ENCODE results near the gene BAIAP2. TPM values are rescaled to one million over a fixed set of nuclear protein-coding genes. Genes with fewer than 3 reads are reported as not detected.

BAIAP2 gene
- total and polyA plus RNA-seq, 9 donors: 12.0 to 80.6 (median 23.2) TPM

GRCh38 chr17:81137248-81137647 lies 102.3 kb downstream of the BAIAP2 start:
- H3K27ac ChIP-seq: no peak overlapping the region
- no peaks in the 10 kb centered on the region for H3K27me3 ChIP-seq
- intact Hi-C loops (cut with DNase I): no loop called here
- H3K9me3 ChIP-seq: no peaks in the 10 kb centered on the region
- no peak overlapping the region for H3K4me3 ChIP-seq
- no peak for DNase-seq
- H3K4me1 ChIP-seq (ENCODE audit: insufficient read depth): no peaks in the 10 kb centered on the region
- TF ChIP-seq POLR2A (IDR thresholded peaks at IDR 0.05): no peak
- TF ChIP-seq EP300 (IDR thresholded peaks at IDR 0.05): no peak
- TF ChIP-seq CTCF (IDR thresholded peaks at IDR 0.05): no peak
- WGBS, 3 donors: 83 to 88% (median 84%) methylated on average over 13 of the region's 13 CpGs
- no peaks in the 10 kb centered on the region for H3K36me3 ChIP-seq

GRCh38 chr17:81138083-81138482 lies 103.1 kb downstream of the BAIAP2 start:
- TF ChIP-seq CTCF (IDR thresholded peaks at IDR 0.05) (no peak), POLR2A (IDR thresholded peaks at IDR 0.05) (no peak), EP300 (IDR thresholded peaks at IDR 0.05) (no peak)
- Histone ChIP-seq H3K9me3 (no peaks in the 10 kb centered on the region), H3K4me1 (ENCODE audit: insufficient read depth) (peaks cover 3% of the 10 kb centered on the region), H3K27ac (no peak overlapping the region), H3K4me3 (no peak overlapping the region), H3K27me3 (no peaks in the 10 kb centered on the region), H3K36me3 (no peaks in the 10 kb centered on the region)
- 85 to 88% (median 86%) methylated on average over 15 of the region's 15 CpGs for WGBS, 3 donors
- intact Hi-C loops (cut with DNase I): no loop called here
- no peak for DNase-seq

GRCh38 chr17:81138500-81138899 lies 103.5 kb downstream of the BAIAP2 start:
- no peak overlapping the region for H3K27ac ChIP-seq
- peaks cover 3% of the 10 kb centered on the region for H3K4me1 ChIP-seq (ENCODE audit: insufficient read depth)
- intact Hi-C loops (cut with DNase I): no loop called here
- H3K27me3 ChIP-seq: no peaks in the 10 kb centered on the region
- H3K4me3 ChIP-seq: no peak overlapping the region
- H3K9me3 ChIP-seq: no peaks in the 10 kb centered on the region
- no peak for DNase-seq
- WGBS, 3 donors: 89 to 92% (median 90%) methylated on average over 25 of the region's 25 CpGs
- no peaks in the 10 kb centered on the region for H3K36me3 ChIP-seq
- TF ChIP-seq CTCF (IDR thresholded peaks at IDR 0.05): no peak
- TF ChIP-seq POLR2A (IDR thresholded peaks at IDR 0.05): no peak
- TF ChIP-seq EP300 (IDR thresholded peaks at IDR 0.05): no peak

- H3K9me3 ChIP-seq: no peaks in the 10 kb centered on the region
- TF ChIP-seq CTCF (IDR thresholded peaks at IDR 0.05) (no peak), POLR2A (IDR thresholded peaks at IDR 0.05) (no peak), EP300 (IDR thresholded peaks at IDR 0.05) (no peak)
- H3K27me3 ChIP-seq: no peaks in the 10 kb centered on the region
- peaks cover 3% of the 10 kb centered on the region for H3K4me1 ChIP-seq (ENCODE audit: insufficient read depth)
- H3K36me3 ChIP-seq: no peaks in the 10 kb centered on the region
- intact Hi-C loops (cut with DNase I): no loop called here
- H3K27ac ChIP-seq: no peak overlapping the region
- whole genome bisulfite sequencing, 3 donors: 80 to 86% (median 85%) methylated on average over 8 of the region's 8 CpGs
- DNase-seq: no peak
- no peak overlapping the region for H3K4me3 ChIP-seq
Measured at GRCh38 chr17:81139428-81139827, 104.5 kb downstream of the BAIAP2 start.
